IPS-15b (cell line): ENCODE data around the gene KRR1.

ENCODE experiments used
- H3K27me3 ChIP-seq: one replicate; pipeline ENCODE4 v1.6.1; 2013; ENCODE audit warnings: low read length; ENCODE audit not compliant: control insufficient read depth, insufficient read depth
- H3K36me3 ChIP-seq: one replicate; pipeline ENCODE4 v1.6.1; 2013; ENCODE audit warnings: low read length; ENCODE audit not compliant: control insufficient read depth, insufficient read depth
- H3K4me1 ChIP-seq: one replicate; pipeline ENCODE4 v1.6.1; 2013; ENCODE audit warnings: mild to moderate bottlenecking, low read length; ENCODE audit not compliant: control insufficient read depth, insufficient read depth
- H3K4me3 ChIP-seq: one replicate; pipeline ENCODE4 v1.5.1; 2013; ENCODE audit warnings: low read depth, low read length
- H3K9ac ChIP-seq: one replicate; pipeline ENCODE4 v1.6.1; 2013; ENCODE audit warnings: low read depth, mild to moderate bottlenecking, low read length
- H3K9me3 ChIP-seq: one replicate; pipeline ENCODE4 v1.6.1; 2013; ENCODE audit warnings: mild to moderate bottlenecking, low read length; ENCODE audit not compliant: control insufficient read depth, insufficient read depth

Gene KRR1

GRCh38 chr12:75511116-75512048 lies at the start of gene KRR1:
TSS of gene KRR1 (minus strand) at chr12:75511609. CDS start at chr12:75511597, 12 bp downstream.
- no peaks in the 10 kb centered on the region for H3K4me1 ChIP-seq
- peak within 1 kb of the TSS; percentile 98 for H3K4me3 ChIP-seq
- peak within 1 kb of the TSS; percentile 94 for H3K9ac ChIP-seq
- H3K9me3 ChIP-seq: no peaks in the 10 kb centered on the region
- H3K27me3 ChIP-seq: no peaks in the 10 kb centered on the region
- H3K36me3 ChIP-seq: no peaks in the 10 kb centered on the region

- no peak overlapping the region for H3K4me3 ChIP-seq
- H3K9me3 ChIP-seq: no peaks in the 10 kb centered on the region
- H3K4me1 ChIP-seq: no peaks in the 10 kb centered on the region
- no peak overlapping the region for H3K9ac ChIP-seq
- H3K27me3 ChIP-seq: no peaks in the 10 kb centered on the region
- H3K36me3 ChIP-seq: no peaks in the 10 kb centered on the region
These were observed 48.8 kb upstream of the KRR1 start for GRCh38 chr12:75560167-75560566.

GRCh38 chr12:75558287-75558686 lies 46.9 kb upstream of the KRR1 start:
- Histone ChIP-seq H3K36me3 (no peaks in the 10 kb centered on the region), H3K27me3 (no peaks in the 10 kb centered on the region), H3K9me3 (no peaks in the 10 kb centered on the region), H3K9ac (no peak overlapping the region), H3K4me3 (no peak overlapping the region), H3K4me1 (peaks cover 4% of the 10 kb centered on the region)

- no peaks in the 10 kb centered on the region for H3K36me3 ChIP-seq
- no peaks in the 10 kb centered on the region for H3K9me3 ChIP-seq
- no peaks in the 10 kb centered on the region for H3K27me3 ChIP-seq
- H3K4me3 ChIP-seq: no peak overlapping the region
- H3K9ac ChIP-seq: no peak overlapping the region
- peaks cover 4% of the 10 kb centered on the region for H3K4me1 ChIP-seq
These were observed 45.0 kb upstream of the KRR1 start for GRCh38 chr12:75556311-75556899.

- H3K27me3 ChIP-seq: no peaks in the 10 kb centered on the region
- H3K9me3 ChIP-seq: no peaks in the 10 kb centered on the region
- H3K36me3 ChIP-seq: no peaks in the 10 kb centered on the region
- H3K4me3 ChIP-seq: no peak overlapping the region
- no peak overlapping the region for H3K9ac ChIP-seq
- peaks cover 4% of the 10 kb centered on the region for H3K4me1 ChIP-seq
These were observed 43.1 kb upstream of the KRR1 start for GRCh38 chr12:75554556-75554880.

- Histone ChIP-seq H3K36me3 (no peaks in the 10 kb centered on the region), H3K9ac (no peak overlapping the region), H3K27me3 (no peaks in the 10 kb centered on the region), H3K9me3 (no peaks in the 10 kb centered on the region), H3K4me3 (no peak overlapping the region), H3K4me1 (peaks cover 4% of the 10 kb centered on the region)
These were observed 42.6 kb upstream of the KRR1 start for GRCh38 chr12:75553836-75554555.

- Histone ChIP-seq H3K36me3 (no peaks in the 10 kb centered on the region), H3K9me3 (no peaks in the 10 kb centered on the region), H3K4me1 (peaks cover 4% of the 10 kb centered on the region), H3K27me3 (no peaks in the 10 kb centered on the region), H3K9ac (no peak overlapping the region), H3K4me3 (no peak overlapping the region)
These were observed 42.0 kb upstream of the KRR1 start for GRCh38 chr12:75553398-75553797.

- Histone ChIP-seq H3K27me3 (no peaks in the 10 kb centered on the region), H3K4me3 (no peak overlapping the region), H3K9me3 (no peaks in the 10 kb centered on the region), H3K36me3 (no peaks in the 10 kb centered on the region), H3K9ac (no peak overlapping the region), H3K4me1 (peaks cover 4% of the 10 kb centered on the region)
These were observed 40.1 kb upstream of the KRR1 start for GRCh38 chr12:75551477-75551876.

- H3K4me1 ChIP-seq: peaks cover 4% of the 10 kb centered on the region
- H3K9ac ChIP-seq: no peak overlapping the region
- H3K36me3 ChIP-seq: no peaks in the 10 kb centered on the region
- H3K27me3 ChIP-seq: no peaks in the 10 kb centered on the region
- H3K9me3 ChIP-seq: no peaks in the 10 kb centered on the region
- H3K4me3 ChIP-seq: no peak overlapping the region
These were observed 39.2 kb upstream of the KRR1 start for GRCh38 chr12:75550401-75551240.

- no peak overlapping the region for H3K9ac ChIP-seq
- H3K4me3 ChIP-seq: no peak overlapping the region
These were observed 38.6 kb upstream of the KRR1 start for GRCh38 chr12:75549989-75550388.

GRCh38 chr12:75548879-75549278 lies 37.5 kb upstream of the KRR1 start:
- H3K9me3 ChIP-seq: no peaks in the 10 kb centered on the region
- no peaks in the 10 kb centered on the region for H3K36me3 ChIP-seq
- no peak overlapping the region for H3K9ac ChIP-seq
- no peaks in the 10 kb centered on the region for H3K27me3 ChIP-seq
- H3K4me3 ChIP-seq: no peak overlapping the region
- H3K4me1 ChIP-seq: peaks cover 4% of the 10 kb centered on the region

More at GRCh38 chr12:75549989-75550388, 38.6 kb upstream of the KRR1 start:
- Histone ChIP-seq H3K36me3 (no peaks in the 10 kb centered on the region), H3K4me1 (peaks cover 4% of the 10 kb centered on the region), H3K27me3 (no peaks in the 10 kb centered on the region), H3K9me3 (no peaks in the 10 kb centered on the region)
